Smooth muscle cell (in vitro differentiated cells): ENCODE measurements around the gene MIEN1. TPM values are rescaled to one million over a fixed set of nuclear protein-coding genes. Genes with fewer than 3 reads are reported as not detected.

Source experiments
- DNase-seq: peaks from one replicate; lab custom pipeline; 2025; ENCODE audit not compliant: unreplicated experiment; lab: John Stamatoyannopoulos, UW
- H2AFZ ChIP-seq: fragments of 200-600 bp; sonication (generic); 2 replicates; pipeline ENCODE4 v1.6.0; 2016; ENCODE audit warnings: antibody characterized with exemption, low read depth, mild to moderate bottlenecking
- H3F3A ChIP-seq: fragments of 200-600 bp; sonication (generic); 2 replicates; pipeline ENCODE4 v1.6.0; 2017; ENCODE audit warnings: antibody characterized with exemption, low read depth
- H3K27ac ChIP-seq: fragments of 200-600 bp; sonication (generic); 2 replicates; pipeline ENCODE4 v1.5.1; 2016; ENCODE audit warnings: low read depth, mild to moderate bottlenecking
- H3K27me3 ChIP-seq: fragments of 200-600 bp; sonication (generic); 2 replicates; pipeline ENCODE4 v1.6.1; 2016; ENCODE audit warnings: low read depth, mild to moderate bottlenecking
- H3K36me3 ChIP-seq: fragments of 200-600 bp; sonication (generic); 2 replicates; pipeline ENCODE4 v1.5.1; 2016; ENCODE audit warnings: low read depth
- H3K4me1 ChIP-seq: fragments of 200-600 bp; sonication (generic); 2 replicates; pipeline ENCODE4 v1.5.1; 2016; ENCODE audit warnings: low read depth
- H3K4me2 ChIP-seq: fragments of 200-600 bp; sonication (generic); 2 replicates; pipeline ENCODE4 v1.6.0; 2016; ENCODE audit warnings: mild to moderate bottlenecking
- H3K4me3 ChIP-seq: fragments of 200-600 bp; sonication (generic); 2 replicates; pipeline ENCODE4 v1.5.1; 2016; ENCODE audit warnings: mild to moderate bottlenecking
- H3K79me2 ChIP-seq: fragments of 200-600 bp; sonication (generic); 2 replicates; pipeline ENCODE4 v1.6.0; 2016; ENCODE audit warnings: low read depth, mild to moderate bottlenecking
- H3K9ac ChIP-seq: fragments of 200-600 bp; sonication (generic); 2 replicates; pipeline ENCODE4 v1.6.0; 2016; ENCODE audit warnings: low read depth
- H3K9me3 ChIP-seq: fragments of 200-600 bp; sonication (generic); replicated peaks from 2 replicates; pipeline ENCODE4 v1.5.1; 2016; ENCODE audit warnings: low read depth
- H4K20me1 ChIP-seq: fragments of 200-600 bp; sonication (generic); 2 replicates; pipeline ENCODE4 v1.6.0; 2016; ENCODE audit warnings: low read depth
- CTCF ChIP-seq: fragments of 200-600 bp; sonication (generic); IDR thresholded peaks from 2 replicates; pipeline ENCODE4 v1.5.1; 2017; ENCODE audit warnings: borderline replicate concordance, mild to moderate bottlenecking, antibody characterized with exemption; ENCODE audit not compliant: insufficient read depth, poor library complexity, severe bottlenecking
- WGBS: methylation state at CpG from one replicate; pipeline ENCODE4 v1.1.7; 2016; ENCODE audit warnings: low lambda C conversion rate; 5-methylcytosine and 5-hydroxymethylcytosine counted together
- polyA plus RNA-seq: library from polyadenylated mRNA; unstranded; fragments of >200 nt; fragmentation: Nextera tagmentation; extraction: Ambion mirVana; gene quantifications from 2 replicates; pipeline ENCODE4 v1.2.1, GENCODE V29; 2016
- total RNA-seq: library from RNA; depleted of rRNA; stranded (reverse); fragments of >200 nt; gene quantifications from 2 replicates; pipeline ENCODE4 v1.2.3, GENCODE V29; 2014

Gene MIEN1
- total and polyA plus RNA-seq, 2 experiments from 2014 or later: 55.8 to 70.7 TPM

DNA sequence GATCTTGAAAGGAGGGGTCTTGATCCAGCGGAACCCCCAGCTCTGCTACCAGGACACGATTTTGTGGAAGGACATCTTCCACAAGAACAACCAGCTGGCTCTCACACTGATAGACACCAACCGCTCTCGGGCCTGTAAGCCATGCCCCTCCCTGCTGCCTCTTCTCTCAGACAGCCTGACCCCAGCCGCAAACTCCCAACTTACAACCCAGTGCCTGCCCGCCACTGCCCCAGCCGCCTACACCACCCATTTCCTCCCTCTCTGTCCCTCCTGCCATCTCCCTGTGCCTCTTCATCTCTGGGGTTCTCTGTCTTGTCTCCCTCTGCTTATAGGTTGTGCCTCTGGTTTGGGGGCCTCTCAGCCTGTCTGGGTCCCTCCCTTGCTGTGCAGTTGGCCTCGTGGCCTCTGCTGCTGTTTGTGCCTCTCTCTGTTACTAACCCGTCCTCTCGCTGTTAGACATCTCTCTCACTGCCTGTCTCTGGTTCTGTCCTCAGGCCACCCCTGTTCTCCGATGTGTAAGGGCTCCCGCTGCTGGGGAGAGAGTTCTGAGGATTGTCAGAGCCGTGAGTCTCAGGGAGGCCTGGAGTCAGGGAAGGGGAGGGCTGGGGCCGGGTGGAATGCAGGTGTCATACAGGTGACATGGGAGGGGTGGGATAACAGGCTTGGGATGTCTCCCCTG is 20.9 kb downstream of the MIEN1 start:
- no peaks in the 10 kb centered on the region for H3F3A ChIP-seq
- H2AFZ ChIP-seq: no peak overlapping the region
- no peak overlapping the region for H3K4me3 ChIP-seq
- no peak overlapping the region for H3K9ac ChIP-seq
- no peak overlapping the region for H3K4me2 ChIP-seq
- DNase-seq: no peak
- H3K27ac ChIP-seq: no peak overlapping the region
- peaks cover 9% of the 10 kb centered on the region for H3K4me1 ChIP-seq
- H3K27me3 ChIP-seq: no peaks in the 10 kb centered on the region
- H3K9me3 ChIP-seq: no peaks in the 10 kb centered on the region
- H3K79me2 ChIP-seq: peaks cover 2% of the 10 kb centered on the region
- no peak for TF ChIP-seq CTCF
- no peaks in the 10 kb centered on the region for H3K36me3 ChIP-seq
- peaks cover 32% of the 10 kb centered on the region for H4K20me1 ChIP-seq
- 96% methylated on average over 14 of the region's 14 CpGs for WGBS

DNA sequence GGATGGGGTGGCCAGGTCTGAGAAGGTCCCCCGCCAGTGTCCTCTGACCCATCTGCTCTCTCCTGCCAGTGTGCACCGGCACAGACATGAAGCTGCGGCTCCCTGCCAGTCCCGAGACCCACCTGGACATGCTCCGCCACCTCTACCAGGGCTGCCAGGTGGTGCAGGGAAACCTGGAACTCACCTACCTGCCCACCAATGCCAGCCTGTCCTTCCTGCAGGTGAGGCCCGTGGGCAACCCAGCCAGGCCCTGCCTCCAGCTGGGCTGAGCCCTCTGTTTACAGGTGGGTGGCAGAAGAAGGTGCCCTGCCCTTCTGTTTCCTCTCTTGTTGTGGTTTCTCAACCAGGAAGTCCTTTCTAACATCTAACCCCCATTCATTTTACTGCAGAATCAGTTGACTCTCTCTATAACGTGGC is 23.4 kb downstream of the MIEN1 start:
- no peak for DNase-seq
- H3K27ac ChIP-seq: no peak overlapping the region
- no peak overlapping the region for H2AFZ ChIP-seq
- 95% methylated on average over 7 of the region's 7 CpGs for WGBS
- no peak for TF ChIP-seq CTCF
- peaks cover 19% of the 10 kb centered on the region for H3K4me1 ChIP-seq
- H3K4me3 ChIP-seq: no peak overlapping the region
- peaks cover 52% of the 10 kb centered on the region for H4K20me1 ChIP-seq
- no peak overlapping the region for H3K4me2 ChIP-seq
- no peaks in the 10 kb centered on the region for H3K9me3 ChIP-seq
- no peaks in the 10 kb centered on the region for H3K27me3 ChIP-seq
- no peak overlapping the region for H3K9ac ChIP-seq
- H3K79me2 ChIP-seq: peaks cover 18% of the 10 kb centered on the region
- no peaks in the 10 kb centered on the region for H3F3A ChIP-seq
- H3K36me3 ChIP-seq: no peaks in the 10 kb centered on the region

GRCh38 chr17:39706383-39706782 is 23.9 kb downstream of the MIEN1 start:
- no peak for TF ChIP-seq CTCF
- no peaks in the 10 kb centered on the region for H3K27me3 ChIP-seq
- peaks cover 21% of the 10 kb centered on the region for H3K4me1 ChIP-seq
- 94% methylated on average over 8 of the region's 8 CpGs for WGBS
- DNase-seq: no peak
- H3K27ac ChIP-seq: no peak overlapping the region
- peaks cover 22% of the 10 kb centered on the region for H3K79me2 ChIP-seq
- H3K36me3 ChIP-seq: no peaks in the 10 kb centered on the region
- H3K9ac ChIP-seq: no peak overlapping the region
- H3F3A ChIP-seq: no peaks in the 10 kb centered on the region
- no peak overlapping the region for H3K4me3 ChIP-seq
- H3K9me3 ChIP-seq: no peaks in the 10 kb centered on the region
- H2AFZ ChIP-seq: no peak overlapping the region
- no peak overlapping the region for H3K4me2 ChIP-seq
- peaks cover 57% of the 10 kb centered on the region for H4K20me1 ChIP-seq

GRCh38 chr17:39705786-39706348 is 24.5 kb downstream of the MIEN1 start:
- Histone ChIP-seq H3K4me2 (no peak overlapping the region), H4K20me1 (peaks cover 62% of the 10 kb centered on the region)
- WGBS: 89% methylated on average over 12 of the region's 12 CpGs

More at GRCh38 chr17:39705786-39706348, 24.5 kb downstream of the MIEN1 start:
- no peak for DNase-seq
- peaks cover 26% of the 10 kb centered on the region for H3K4me1 ChIP-seq
- H3K4me3 ChIP-seq: no peak overlapping the region
- H3K36me3 ChIP-seq: no peaks in the 10 kb centered on the region
- no peaks in the 10 kb centered on the region for H3K27me3 ChIP-seq
- no peaks in the 10 kb centered on the region for H3K9me3 ChIP-seq
- no peak overlapping the region for H3K27ac ChIP-seq
- peaks cover 27% of the 10 kb centered on the region for H3K79me2 ChIP-seq
- H3F3A ChIP-seq: no peaks in the 10 kb centered on the region
- no peak overlapping the region for H3K9ac ChIP-seq
- no peak for TF ChIP-seq CTCF
- no peak overlapping the region for H2AFZ ChIP-seq
